Epidermal melanocyte (primary cell): ENCODE measurements around the gene NME7.
"Not testable (repeated sequence)": the region's sequence is repeated elsewhere in the genome, so short reads cannot be mapped to it uniquely, and the experiment has no call there.

ENCODE experiments used
- DNase-seq: peaks from one replicate; pipeline ENCODE4 v3.0.0; 2011; ENCODE audit warnings: low spot score; ENCODE audit not compliant: insufficient read length

NME7 gene

GRCh38 chr1:169308313-169309039 is 59.1 kb downstream of the NME7 start:
- no peak for DNase-seq

GRCh38 chr1:169307176-169307575 is 60.4 kb downstream of the NME7 start:
- DNase-seq: no peak

- DNase-seq: no peak
These were observed 61.6 kb downstream of the NME7 start for GRCh38 chr1:169305948-169306347.

- no peak for DNase-seq
These were observed 62.2 kb downstream of the NME7 start for GRCh38 chr1:169305356-169305755.

GRCh38 chr1:169300854-169301253 is 66.7 kb downstream of the NME7 start:
- no peak for DNase-seq

- DNase-seq: no peak
These were observed 69.2 kb downstream of the NME7 start for GRCh38 chr1:169298441-169298840.

GRCh38 chr1:169295846-169296245 is 71.8 kb downstream of the NME7 start:
- DNase-seq: no peak

GRCh38 chr1:169295425-169295824 is 72.2 kb downstream of the NME7 start:
- DNase-seq: no peak

- DNase-seq: no peak
These were observed 78.6 kb downstream of the NME7 start for GRCh38 chr1:169289016-169289415.

GRCh38 chr1:169288011-169288414 is 79.6 kb downstream of the NME7 start:
- DNase-seq: no peak

- DNase-seq: no peak
These were observed 80.3 kb downstream of the NME7 start for GRCh38 chr1:169287280-169287679.

- DNase-seq: not testable (repeated sequence)
These were observed 86.0 kb downstream of the NME7 start for GRCh38 chr1:169281562-169281961.

- DNase-seq: no peak
These were observed 96.5 kb downstream of the NME7 start for GRCh38 chr1:169271098-169271497.

GRCh38 chr1:169266133-169266532 is 101.5 kb downstream of the NME7 start:
- no peak for DNase-seq

GRCh38 chr1:169263059-169263458 is 104.5 kb downstream of the NME7 start:
- DNase-seq: no peak

GRCh38 chr1:169261884-169262283 is 105.7 kb downstream of the NME7 start:
- DNase-seq: no peak

- no peak for DNase-seq
These were observed 107.0 kb downstream of the NME7 start for GRCh38 chr1:169260478-169261151.

GRCh38 chr1:169259816-169260215 is 107.8 kb downstream of the NME7 start:
- no peak for DNase-seq

GRCh38 chr1:169250795-169251194 is 116.8 kb downstream of the NME7 start:
- DNase-seq: no peak

GRCh38 chr1:169250022-169250421 is 117.6 kb downstream of the NME7 start:
- DNase-seq: no peak

GRCh38 chr1:169249611-169250010 is 118.0 kb downstream of the NME7 start:
- DNase-seq: no peak

GRCh38 chr1:169245706-169246105 is 121.9 kb downstream of the NME7 start:
- DNase-seq: no peak
